IPS DF 4.7 (cell line): ENCODE results near the gene CACNA1H.
"Not testable (repeated sequence)": the region's sequence is repeated elsewhere in the genome, so short reads cannot be mapped to it uniquely, and the experiment has no call there.

Experiments
- DNase-seq: peaks from one replicate; pipeline ENCODE4 v3.0.0-alpha.2; 2013; ENCODE audit warnings: low spot score; ENCODE audit errors: extremely low read depth

CACNA1H gene

DNA sequence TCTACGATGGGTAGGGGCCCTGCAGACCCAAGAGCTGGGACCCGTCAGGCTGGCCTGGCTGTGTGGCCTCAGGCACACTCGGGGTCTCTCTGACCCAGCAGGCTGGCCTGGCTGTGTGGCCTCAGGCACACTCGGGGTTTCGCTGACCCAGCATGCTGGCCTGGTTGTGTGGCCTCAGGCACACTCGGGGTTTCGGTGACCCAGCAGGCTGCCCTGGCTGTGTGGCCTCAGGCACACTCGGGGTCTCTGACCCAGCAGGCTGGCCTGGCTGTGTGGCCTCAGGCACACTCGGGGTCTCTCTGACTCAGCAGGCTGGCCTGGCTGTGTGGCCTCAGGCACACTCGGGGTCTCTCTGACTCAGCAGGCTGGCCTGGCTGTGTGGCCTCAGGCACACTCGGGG lies 37.9 kb downstream of the CACNA1H start:
- DNase-seq, result not testable (repeated sequence)

- no peak for DNase-seq
Observed at GRCh38 chr16:1192384-1193073, 39.6 kb downstream of the CACNA1H start.

GRCh38 chr16:1193143-1193824 lies 40.4 kb downstream of the CACNA1H start:
- no peak for DNase-seq

GRCh38 chr16:1193825-1194581 lies 41.1 kb downstream of the CACNA1H start:
- no peak for DNase-seq

- no peak for DNase-seq
Observed at GRCh38 chr16:1194665-1195392, 41.9 kb downstream of the CACNA1H start.

DNA sequence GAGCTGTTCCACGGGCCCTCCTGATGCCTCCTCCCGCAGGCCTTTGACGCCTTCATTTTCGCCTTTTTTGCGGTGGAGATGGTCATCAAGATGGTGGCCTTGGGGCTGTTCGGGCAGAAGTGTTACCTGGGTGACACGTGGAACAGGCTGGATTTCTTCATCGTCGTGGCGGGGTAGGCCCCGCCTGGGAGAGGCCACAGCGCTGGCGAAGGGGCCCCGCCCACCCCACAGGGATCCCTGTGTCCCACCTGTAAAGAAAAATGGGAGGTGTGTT lies 42.4 kb downstream of the CACNA1H start:
- DNase-seq, result no peak

DNA sequence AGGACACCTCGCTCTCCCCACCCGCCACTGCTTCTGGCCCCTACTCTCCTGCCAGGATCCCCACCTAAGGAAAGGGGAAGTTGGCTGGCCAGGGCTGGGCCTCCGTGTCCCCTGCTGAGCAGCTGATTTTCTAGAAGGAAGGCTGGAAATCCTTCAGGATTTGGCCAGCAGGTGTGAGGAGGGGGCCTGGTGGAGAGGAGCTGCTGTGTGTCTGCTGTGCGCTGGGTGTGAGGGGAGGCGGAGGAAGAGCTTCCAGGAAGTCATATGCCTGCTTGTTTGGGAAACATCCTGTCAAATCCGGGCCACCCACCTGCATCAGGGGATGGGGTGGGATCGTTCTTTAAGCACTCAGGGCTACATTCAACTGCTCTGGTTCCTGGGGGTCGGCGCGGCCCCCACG lies 43.6 kb downstream of the CACNA1H start:
- no peak for DNase-seq

- DNase-seq, result no peak
Observed at GRCh38 chr16:1197237-1197866, 44.4 kb downstream of the CACNA1H start.

GRCh38 chr16:1198194-1198593 lies 45.3 kb downstream of the CACNA1H start:
- DNase-seq, result no peak

DNA sequence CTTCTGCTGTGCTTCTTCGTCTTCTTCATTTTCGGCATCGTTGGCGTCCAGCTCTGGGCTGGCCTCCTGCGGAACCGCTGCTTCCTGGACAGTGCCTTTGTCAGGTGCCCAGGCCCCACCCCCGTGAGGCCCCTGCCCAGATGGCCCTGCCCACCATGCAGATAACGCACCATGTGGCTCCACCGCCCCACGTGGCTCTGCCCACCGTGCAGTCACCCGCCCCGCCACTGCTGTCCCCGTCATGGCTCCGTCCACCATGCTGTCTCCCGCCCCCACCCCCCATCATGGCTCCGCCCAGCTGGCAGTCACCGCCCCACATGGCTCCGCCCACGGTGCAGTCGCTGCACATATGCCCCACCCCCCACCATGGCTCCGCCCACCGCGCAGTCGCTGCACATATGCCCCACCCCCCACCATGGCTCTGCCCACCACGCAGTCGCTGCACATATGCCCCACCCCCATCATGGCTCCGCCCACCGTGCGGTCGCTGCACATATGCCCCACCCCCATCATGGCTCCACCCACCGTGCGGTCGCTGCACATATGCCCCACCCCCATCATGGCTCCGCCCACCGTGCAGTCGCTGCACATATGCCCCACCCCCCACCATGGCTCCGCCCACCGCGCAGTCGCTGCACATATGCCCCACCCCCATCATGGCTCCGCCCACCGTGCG lies 45.9 kb downstream of the CACNA1H start:
- not testable (repeated sequence) for DNase-seq

DNA sequence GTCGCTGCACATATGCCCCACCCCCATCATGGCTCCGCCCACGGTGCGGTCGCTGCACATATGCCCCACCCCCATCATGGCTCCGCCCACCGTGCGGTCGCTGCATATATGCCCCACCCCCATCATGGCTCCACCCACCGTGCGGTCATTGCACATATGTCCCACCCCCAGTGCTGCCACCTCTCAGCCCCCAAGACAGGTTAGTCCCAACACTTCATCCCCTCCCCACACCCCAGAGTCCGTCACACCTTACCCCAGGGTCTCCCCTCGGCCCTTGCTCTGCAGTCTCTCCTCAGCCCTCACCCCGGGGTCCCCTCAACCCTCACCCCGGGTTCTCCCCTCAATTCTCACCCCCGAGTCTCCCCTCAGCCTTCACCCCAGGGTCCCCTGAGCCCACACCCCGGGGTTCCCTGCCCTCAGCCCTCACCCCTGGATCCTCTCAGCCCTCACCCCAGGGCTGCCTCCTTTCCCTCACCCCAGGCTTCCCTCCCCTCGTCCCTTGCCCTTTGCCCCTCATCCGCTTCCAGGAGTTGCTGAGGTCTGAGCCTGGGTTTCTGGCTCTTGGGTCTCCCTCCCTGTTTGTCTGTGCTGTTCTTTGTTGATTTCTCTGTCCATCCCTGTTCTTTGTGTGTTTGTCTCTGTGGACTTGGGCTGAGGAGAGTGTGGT lies 46.6 kb downstream of the CACNA1H start:
- DNase-seq, result no peak

DNA sequence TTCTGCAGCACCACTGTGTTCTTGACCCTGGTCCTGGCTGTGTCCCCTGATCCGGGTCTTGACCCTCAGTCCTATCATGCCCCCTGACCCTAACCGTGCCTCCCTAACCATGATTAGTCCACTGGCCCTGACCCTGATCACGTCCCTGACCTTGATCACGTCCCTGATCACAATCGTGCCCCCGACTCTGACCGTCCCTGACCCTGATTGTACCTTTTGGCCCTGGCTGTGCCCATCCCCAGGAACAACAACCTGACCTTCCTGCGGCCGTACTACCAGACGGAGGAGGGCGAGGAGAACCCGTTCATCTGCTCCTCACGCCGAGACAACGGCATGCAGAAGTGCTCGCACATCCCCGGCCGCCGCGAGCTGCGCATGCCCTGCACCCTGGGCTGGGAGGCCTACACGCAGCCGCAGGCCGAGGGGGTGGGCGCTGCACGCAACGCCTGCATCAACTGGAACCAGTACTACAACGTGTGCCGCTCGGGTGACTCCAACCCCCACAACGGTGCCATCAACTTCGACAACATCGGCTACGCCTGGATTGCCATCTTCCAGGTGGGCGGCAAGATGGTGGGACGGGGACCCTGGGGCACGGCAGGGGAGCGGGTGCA lies 47.2 kb downstream of the CACNA1H start:
- DNase-seq, result no peak

DNA sequence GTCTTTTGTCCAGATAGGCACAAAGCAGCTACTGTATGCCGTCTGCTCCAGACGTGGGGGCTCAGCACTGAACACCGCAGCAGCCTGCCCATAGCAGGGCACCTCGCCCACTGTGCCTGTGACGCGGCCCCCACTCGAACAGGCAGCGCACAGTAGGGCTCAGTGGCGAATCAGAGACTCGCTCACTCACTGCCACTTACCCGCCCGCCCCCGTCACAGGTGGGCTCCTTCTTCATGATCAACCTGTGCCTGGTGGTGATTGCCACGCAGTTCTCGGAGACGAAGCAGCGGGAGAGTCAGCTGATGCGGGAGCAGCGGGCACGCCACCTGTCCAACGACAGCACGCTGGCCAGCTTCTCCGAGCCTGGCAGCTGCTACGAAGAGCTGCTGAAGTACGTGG lies 48.5 kb downstream of the CACNA1H start:
- DNase-seq, result no peak

DNA sequence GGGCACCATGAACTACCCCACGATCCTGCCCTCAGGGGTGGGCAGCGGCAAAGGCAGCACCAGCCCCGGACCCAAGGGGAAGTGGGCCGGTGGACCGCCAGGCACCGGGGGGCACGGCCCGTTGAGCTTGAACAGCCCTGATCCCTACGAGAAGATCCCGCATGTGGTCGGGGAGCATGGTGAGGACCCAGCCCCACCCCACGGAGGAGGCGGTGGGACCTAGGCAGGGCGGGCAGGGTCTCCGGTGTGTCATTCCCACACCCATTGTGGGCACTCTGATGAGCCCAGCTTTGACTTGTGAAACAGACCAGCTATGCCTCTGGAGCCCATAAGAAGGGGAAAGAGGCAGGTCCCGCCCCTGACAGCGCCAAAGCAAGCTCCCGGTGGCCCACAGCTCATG lies 49.4 kb downstream of the CACNA1H start:
- DNase-seq, result no peak

DNA sequence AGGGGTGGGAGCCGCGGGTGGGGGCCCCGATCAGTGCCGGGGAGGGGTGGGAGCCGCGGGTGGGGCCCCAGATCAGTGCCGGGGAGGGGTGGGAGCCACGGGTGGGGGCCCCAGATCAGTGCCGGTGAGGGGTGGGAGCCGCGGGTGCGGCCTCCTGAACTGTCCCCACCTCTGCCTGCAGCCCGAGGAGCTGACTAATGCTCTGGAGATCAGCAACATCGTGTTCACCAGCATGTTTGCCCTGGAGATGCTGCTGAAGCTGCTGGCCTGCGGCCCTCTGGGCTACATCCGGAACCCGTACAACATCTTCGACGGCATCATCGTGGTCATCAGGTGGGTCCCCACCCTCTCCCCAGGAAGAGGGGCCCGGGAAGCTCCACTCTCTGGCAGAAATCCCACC lies 52.0 kb downstream of the CACNA1H start:
- DNase-seq, result no peak

DNA sequence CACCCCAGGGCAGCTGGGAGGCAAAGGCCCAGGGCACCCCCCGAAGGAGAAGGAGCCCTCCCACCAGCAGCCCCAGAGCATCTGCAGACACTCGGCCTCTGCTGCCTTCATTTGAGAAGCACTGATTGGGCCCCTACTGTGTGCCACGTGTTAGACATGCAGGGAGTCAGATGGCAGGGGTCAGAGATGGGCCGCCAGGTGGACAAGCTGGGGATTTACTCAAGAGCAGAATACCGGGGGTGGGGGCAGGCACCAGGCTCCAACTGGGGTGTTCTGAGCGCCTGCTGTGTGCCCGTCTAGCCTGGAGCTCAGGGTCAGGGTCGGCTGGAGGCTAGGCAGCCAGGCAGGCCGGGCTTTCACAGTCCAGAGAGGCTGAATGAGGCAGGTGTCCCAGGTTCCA lies 53.4 kb downstream of the CACNA1H start:
- DNase-seq, result no peak

DNA sequence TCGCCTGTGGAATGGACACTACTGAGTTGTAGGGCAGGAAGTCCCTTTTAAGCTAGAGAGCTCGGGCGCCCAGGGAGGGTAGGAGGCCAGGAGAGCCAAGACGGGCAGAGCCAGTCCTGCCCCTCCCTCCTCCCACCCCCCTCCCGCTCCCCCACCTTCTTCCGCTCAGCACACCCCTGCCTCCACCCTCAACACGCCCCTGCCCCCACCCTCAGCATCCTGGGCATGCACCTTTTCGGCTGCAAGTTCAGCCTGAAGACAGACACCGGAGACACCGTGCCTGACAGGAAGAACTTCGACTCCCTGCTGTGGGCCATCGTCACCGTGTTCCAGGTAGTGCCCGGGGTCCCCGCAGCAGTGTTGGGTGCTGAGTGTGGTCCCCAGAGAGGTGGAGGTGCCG lies 53.9 kb downstream of the CACNA1H start:
- DNase-seq, result no peak

GRCh38 chr16:1208239-1208830 lies 55.4 kb downstream of the CACNA1H start:
- no peak for DNase-seq

DNA sequence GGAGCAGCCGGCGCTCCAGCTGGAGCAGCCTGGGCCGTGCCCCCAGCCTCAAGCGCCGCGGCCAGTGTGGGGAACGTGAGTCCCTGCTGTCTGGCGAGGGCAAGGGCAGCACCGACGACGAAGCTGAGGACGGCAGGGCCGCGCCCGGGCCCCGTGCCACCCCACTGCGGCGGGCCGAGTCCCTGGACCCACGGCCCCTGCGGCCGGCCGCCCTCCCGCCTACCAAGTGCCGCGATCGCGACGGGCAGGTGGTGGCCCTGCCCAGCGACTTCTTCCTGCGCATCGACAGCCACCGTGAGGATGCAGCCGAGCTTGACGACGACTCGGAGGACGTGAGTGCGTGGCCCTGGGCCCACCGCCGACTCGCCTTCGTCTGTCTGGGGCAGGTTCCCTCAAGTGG lies 56.2 kb downstream of the CACNA1H start:
- DNase-seq, result no peak

DNA sequence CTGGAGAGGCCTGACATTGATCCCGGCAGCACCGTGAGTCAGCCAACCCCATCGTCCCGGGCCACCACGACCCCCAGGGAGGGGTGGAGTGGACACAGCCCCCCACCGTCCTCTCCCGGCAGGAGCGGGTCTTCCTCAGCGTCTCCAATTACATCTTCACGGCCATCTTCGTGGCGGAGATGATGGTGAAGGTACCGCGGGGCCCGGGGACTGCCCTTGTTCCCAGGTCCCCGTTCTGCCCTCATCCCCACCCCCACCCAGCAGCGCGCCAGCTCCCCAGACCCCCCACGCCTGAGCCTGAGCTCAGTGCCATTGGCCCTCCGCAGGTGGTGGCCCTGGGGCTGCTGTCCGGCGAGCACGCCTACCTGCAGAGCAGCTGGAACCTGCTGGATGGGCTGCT lies 57.6 kb downstream of the CACNA1H start:
- no peak for DNase-seq
